ENCODE data around the gene CCDC60. TPM values are rescaled to one million over a fixed set of nuclear protein-coding genes. Genes with fewer than 3 reads are reported as not detected.

CCDC60 gene
- total and polyA plus RNA-seq, 10 of the 15 experiments (the other 5 are each of a cell fraction or from before 2014, with no cell fraction given) = 0.19 TPM; not detected in 9

DNA sequence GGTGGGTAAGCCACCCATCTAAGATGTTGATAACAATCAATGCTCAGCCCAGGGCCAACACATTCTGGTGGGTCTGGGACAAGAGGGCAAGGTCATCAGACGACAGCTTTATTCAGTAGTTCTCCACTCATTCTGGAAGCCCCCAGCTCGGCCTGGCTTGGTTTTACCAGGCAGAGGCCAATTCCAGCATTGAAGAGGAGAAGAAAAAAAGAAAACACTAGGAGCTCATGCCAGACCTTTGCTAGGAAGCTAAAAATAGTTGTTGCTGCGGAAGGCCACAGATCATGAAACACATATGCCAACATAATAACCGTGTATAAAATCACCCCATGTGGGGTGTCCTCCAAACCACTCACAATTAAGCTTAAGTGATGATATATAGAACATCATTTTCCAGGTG lies 44.4 kb downstream of the CCDC60 start:
- DNase-seq (ENCODE audit: low read depth, low spot score) (no peak), FAIRE-seq (no peak), ATAC-seq (no peak)
- in situ Hi-C loops (cut with MboI) = no loop called here
- Histone ChIP-seq H4K20me1 (ENCODE audit: control insufficient read depth, insufficient read depth) (no peaks in the 10 kb centered on the region), H3K36me3 (ENCODE audit: control insufficient read depth in 2 of 2, insufficient read depth in 2 of 2, low read length in 1 of 2) (no peaks in the 10 kb centered on the region), H3K9ac (ENCODE audit: control insufficient read depth, insufficient read depth, low read length) (no peak overlapping the region), H3K27me3 (replicated peaks in 1 of 2; ENCODE audit: control insufficient read depth in 2 of 2, insufficient read depth in 2 of 2, low read length in 1 of 2) (no peaks in the 10 kb centered on the region; a peak in 1 of 4 replicates), H3K4me3 (no peak overlapping the region), H3K27ac (ENCODE audit: control insufficient read depth, insufficient read depth) (no peak overlapping the region), H2AFZ (ENCODE audit: control insufficient read depth, low read depth, low read length) (no peak overlapping the region), H3K4me1 (ENCODE audit: control insufficient read depth, insufficient read depth, low read length) (peaks cover 8% of the 10 kb centered on the region; the same call in 1 of the 2 replicates), H3K79me2 (ENCODE audit: control insufficient read depth, insufficient read depth, low read length) (no peaks in the 10 kb centered on the region), H3K4me2 (ENCODE audit: control insufficient read depth, insufficient read depth) (no peak overlapping the region), H3K9me3 (replicated peaks; ENCODE audit: control insufficient read depth, insufficient read depth, low read length) (no peaks in the 10 kb centered on the region)
- BruUV-seq (replicated peaks) = no TSS peak
- ChIA-PET POLR2A (no interaction called here), CTCF (interaction anchor here (1.4 kb wide), 1 partner anchor 34 kb away, joined by 4 read pairs; no protein-coding TSS in a partner anchor), RAD21 (ENCODE audit: unreplicated experiment) (no interaction called here), SMC1A (ENCODE audit: uncharacterized antibody, unreplicated experiment) (no interaction called here)
- intact Hi-C loops (cut with micrococcal nuclease; ENCODE audit: unreplicated experiment) = no loop called here
- TF ChIP-seq CBX3 (IDR thresholded peaks at IDR 0.05; ENCODE audit: borderline replicate concordance, low read depth) = no peak
- TF ChIP-seq, protein P1, sequence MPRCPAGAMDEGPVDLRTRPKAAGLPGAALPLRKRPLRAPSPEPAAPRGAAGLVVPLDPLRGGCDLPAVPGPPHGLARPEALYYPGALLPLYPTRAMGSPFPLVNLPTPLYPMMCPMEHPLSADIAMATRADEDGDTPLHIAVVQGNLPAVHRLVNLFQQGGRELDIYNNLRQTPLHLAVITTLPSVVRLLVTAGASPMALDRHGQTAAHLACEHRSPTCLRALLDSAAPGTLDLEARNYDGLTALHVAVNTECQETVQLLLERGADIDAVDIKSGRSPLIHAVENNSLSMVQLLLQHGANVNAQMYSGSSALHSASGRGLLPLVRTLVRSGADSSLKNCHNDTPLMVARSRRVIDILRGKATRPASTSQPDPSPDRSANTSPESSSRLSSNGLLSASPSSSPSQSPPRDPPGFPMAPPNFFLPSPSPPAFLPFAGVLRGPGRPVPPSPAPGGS (IDR thresholded peaks at IDR 0.05; ENCODE audit: borderline replicate concordance, insufficient read depth, low read depth, low read length, poor library complexity, severe bottlenecking) = no peak
- no peak for TF ChIP-seq CHD2 (IDR thresholded peaks at IDR 0.05; ENCODE audit: borderline replicate concordance, low read depth, low read length)
- no peak for TF ChIP-seq MTA3 (IDR thresholded peaks at IDR 0.05; ENCODE audit: borderline replicate concordance, low read length)
- TF ChIP-seq ZSCAN29 (IDR thresholded peaks at IDR 0.05) = no peak
- no peak for TF ChIP-seq ESRRA (IDR thresholded peaks at IDR 0.05; ENCODE audit: low read length)
- no peak for TF ChIP-seq MYC (IDR thresholded peaks at IDR 0.05; ENCODE audit: insufficient read depth, insufficient read length, insufficient replicate concordance, low read length, severe bottlenecking)
- no peak for TF ChIP-seq TARDBP (IDR thresholded peaks at IDR 0.05; ENCODE audit: borderline replicate concordance)
- WGBS (ENCODE audit: insufficient coverage, insufficient replicate concordance, low lambda C conversion rate, missing lambda C conversion rate) = 40% methylated on average over 4 of the region's 4 CpGs

All from GM12878 (cell line).